ENCODE results near the gene IL23R. TPM values are rescaled to one million over a fixed set of nuclear protein-coding genes. Genes with fewer than 3 reads are reported as not detected.

The IL23R gene
- polyA plus RNA-seq, 4 donors, result 0.08 to 0.09 TPM; not detected in 2

DNA sequence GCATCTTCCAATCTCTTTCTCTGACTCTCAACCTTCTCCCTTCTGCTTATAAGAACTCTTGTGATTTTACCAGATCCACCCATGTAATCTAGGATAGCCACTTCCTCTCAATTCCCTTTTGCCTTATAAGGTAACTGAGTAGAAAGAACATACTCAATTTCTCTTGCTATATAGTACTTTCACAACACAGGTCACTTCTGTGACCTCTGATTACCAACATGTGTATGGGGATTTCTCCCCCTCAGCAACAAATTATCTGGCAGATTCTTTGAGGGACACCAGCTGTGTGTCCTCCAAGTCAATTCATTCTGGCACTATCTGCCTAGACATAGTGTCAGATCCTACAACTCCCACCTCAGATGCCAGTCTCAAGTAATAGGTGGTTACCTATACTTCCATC, 62.5 kb downstream of the IL23R start:
- no peak for DNase-seq (ENCODE audit: low read depth in 4 of 4, low spot score in 2 of 4)

DNA sequence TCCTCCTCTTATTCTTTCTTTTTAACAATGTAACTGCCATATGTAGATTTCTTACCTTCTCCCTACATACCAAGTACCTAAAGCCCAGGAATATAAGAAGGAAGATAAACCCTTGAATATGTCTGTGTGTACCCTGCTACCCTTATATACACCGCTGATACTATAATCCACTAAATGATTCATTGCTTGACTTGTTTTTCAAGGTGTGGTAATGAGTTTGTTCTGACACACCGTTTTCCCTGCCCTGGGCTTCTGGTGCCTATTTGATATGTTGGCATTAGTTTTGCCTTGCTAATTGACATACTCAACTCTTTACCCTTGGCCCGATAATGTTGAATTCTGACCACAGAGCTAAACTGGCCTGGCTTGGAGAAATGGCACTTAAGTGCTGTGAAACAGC, 64.3 kb downstream of the IL23R start:
- DNase-seq (ENCODE audit: low read depth in 4 of 4, low spot score in 2 of 4), result no peak

DNA sequence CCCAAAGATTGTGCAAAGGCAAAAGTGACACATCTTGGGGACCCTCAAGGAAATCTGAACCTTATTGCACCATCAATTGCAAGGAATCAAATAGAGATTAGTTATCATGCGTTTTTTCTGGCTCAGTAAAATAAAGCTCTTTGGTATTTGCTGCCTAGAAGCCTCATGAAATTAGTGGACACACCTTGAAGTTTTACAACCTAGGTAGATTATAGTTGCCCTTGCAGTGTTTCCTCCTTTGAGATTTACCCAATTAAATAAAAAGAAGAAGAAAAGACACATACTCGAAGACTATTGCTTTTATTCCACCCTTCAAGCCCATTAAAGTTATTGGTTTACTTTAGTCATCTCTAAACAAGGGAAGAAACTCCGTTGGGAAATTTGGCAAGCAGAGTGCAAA, 70.0 kb downstream of the IL23R start:
- no peak for DNase-seq (ENCODE audit: low read depth in 4 of 4, low spot score in 2 of 4)

DNA sequence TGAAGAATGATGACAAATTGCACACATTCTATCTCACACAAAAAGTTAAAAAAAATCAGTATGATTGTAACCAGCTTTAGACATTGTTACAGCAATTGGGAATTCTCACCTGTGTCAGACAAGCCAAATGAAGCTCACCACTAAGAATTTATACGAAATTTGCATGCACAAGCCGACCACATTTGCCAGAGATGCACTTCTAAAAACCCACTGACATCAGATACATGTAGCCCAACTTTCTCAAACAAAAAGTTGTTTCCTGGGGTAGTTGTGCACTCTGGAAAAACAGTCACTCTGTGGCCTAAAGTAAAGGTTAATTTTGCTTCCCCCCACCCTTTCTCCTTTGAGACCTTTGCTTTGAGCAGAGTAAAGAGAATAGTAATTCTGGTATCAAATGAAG, 73.5 kb downstream of the IL23R start:
- DNase-seq (ENCODE audit: low read depth in 4 of 4, low spot score in 2 of 4), result no peak

DNA sequence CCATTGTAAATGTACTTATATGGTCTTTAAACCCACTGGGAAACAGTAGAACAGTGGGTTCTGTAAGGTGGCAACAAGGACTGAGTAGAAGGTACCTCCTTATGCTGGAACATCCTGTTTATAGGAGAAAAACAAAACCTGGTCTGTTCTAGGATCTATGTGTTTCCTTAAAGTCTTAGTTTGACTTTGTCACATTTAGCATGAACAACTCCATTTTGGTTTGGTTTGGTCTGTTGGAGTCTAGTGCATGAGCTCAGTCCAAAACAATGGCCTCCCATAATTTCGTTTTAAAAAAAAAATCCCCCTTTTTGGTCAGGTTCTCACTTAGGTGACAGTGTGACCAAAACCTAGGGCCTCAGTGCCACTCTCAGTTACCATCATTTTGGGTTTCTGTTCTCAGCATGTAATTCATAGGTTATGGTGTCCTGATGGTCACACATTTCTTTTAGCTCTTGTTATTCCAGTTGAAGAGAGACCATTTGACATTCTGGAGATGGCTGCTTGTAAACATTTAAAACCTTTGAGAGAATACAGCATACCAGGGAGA, 75.0 kb downstream of the IL23R start:
- DNase-seq (ENCODE audit: low read depth in 4 of 4, low spot score in 2 of 4), result no peak

DNA sequence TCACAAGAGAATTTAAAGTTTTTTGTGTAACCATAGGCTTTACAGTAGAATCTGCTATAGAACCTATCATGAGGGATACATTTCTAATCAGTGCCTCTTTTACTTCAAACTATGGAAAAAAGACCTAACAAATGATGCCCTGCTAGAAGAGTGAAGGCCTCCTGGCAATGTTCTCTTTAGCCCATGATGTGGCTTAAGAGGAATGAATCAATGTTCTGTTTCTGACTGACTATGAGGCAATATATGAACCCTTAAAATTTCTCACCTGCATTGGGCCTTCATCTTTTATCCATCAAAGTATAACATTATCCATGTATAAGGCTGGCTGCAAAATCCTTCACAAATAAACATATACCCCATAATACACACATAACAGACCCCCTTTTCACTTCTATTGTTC, 75.8 kb downstream of the IL23R start:
- no peak for DNase-seq (ENCODE audit: low read depth in 4 of 4, low spot score in 2 of 4)

DNA sequence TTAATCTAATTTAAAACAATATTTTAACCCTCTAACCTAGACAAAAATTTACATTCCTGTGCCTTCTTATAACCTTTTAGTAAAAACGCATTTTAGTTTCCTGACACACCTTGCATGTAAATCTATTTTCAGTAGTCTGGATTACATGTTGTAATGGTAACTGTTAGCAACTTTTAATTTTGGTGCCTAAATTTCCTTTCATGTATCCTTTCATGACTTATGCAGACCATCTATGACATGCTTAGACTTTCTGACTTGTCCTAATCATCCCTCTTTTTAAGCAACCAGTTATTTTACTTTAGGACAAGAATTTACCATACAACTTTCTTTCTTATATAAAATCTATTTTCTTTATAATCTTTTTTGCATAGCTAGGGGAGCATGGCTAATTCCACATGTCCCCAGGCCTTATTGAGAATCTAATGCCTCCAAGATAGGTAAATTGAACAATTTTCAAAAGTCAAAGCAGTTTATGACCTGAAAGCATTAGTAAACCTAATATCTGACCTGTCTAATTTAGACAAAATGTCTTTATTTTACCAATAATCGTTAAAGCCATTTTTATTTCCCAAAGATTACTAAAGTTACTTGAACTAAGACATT, 83.9 kb downstream of the IL23R start:
- DNase-seq (ENCODE audit: low read depth in 4 of 4, low spot score in 2 of 4), result no peak

DNA sequence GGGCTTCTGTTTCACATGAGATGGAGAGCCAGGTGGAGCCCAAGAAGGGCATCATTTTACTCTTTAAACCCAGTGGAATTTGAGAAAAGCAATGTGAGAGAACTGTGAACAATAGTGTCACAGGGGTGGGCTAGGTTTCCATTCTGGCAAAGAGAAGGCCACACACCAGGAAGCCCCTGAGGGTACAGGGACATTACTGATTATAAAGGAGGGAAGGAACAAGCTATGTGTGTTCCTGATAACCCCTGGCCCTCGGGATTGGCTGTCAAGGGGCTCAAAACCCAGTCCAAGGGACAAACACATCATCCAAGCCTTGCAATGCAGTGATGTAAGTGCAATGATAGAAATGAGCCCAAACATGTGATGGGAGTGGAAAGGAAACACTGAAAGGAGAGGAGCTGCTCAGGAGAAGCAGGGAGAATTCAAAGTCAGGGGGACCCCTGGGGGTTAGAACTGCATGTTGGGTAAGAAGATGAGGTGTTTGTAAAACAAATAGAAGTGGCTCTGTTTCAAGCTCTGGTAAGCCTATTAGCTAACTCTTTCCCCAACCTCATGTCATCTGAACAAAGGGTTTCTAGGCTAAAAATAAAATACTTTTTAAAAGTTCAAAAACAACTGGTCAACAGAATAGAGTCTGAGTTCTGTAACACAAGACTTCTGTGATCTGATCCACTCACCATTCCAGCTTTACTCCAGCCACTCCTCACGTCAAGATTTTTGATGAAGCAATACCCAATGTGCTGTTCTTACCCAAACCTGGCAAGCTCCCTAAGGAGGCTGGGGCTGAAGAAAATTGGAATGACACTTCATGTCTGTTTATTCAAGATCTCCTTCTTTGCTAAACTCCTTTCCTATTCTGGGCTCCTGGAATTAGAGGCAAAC, 90.3 kb downstream of the IL23R start:
- DNase-seq (ENCODE audit: low read depth in 4 of 4, low spot score in 2 of 4), result no peak

DNA sequence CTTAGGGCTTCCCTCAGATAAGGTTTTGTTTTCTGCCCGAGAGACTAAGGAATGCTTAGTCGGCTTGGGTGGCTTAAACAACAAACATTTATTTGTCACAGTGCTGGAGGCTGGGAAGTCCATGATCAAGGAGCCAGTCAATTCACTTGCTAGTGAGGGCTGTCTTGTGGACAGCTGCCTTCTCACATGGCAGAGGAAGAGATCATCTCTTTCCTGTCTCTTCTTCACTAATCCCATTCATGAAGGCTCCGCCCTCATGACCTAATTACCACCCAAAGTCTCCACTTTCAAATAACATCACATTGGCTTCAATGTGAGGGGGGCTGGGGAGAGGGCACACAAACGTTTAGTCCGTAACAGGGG, 90.9 kb downstream of the IL23R start:
- no peak for DNase-seq (ENCODE audit: low read depth in 4 of 4, low spot score in 2 of 4)

DNA sequence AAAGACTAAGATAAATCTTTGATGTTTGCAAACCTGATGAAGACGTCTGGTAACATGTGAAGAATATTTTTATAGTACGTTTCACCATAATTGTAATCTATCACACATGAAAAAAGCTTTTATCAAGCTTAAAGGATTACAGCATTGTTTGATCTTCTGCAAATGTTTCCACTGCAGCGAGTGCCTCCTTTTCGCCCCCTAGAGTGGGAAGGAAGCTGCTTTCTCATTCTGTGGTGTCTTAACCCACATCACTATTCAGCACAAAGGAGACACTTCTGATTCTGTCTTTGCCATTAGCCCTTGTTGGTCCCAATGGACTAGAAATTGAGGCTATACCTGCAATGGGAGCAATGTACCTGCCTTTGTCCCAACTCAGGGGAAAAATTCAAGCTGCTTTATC, 95.4 kb downstream of the IL23R start:
- no peak for DNase-seq (ENCODE audit: low read depth in 4 of 4, low spot score in 2 of 4)

DNA sequence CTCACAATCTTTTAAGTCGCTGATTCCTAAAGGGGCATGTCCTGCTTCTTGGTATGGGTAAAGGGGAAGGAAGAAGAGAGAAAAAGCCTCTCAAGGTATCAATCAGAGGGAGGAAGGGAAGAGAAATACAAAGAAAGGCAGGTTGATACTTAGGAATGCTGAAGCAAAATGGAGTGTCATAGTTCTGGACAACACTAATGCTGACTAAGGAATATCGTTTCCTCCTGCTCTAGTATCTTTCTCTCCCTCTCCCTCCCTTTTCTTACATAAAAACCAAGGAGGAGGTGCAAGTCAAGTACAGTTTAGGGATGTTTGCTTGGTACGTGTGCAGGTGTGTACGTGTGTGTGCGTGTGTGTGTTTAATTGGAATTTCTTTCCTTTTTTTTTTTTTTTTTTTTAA, 96.5 kb downstream of the IL23R start:
- no peak for DNase-seq (ENCODE audit: low read depth in 4 of 4, low spot score in 2 of 4)

DNA sequence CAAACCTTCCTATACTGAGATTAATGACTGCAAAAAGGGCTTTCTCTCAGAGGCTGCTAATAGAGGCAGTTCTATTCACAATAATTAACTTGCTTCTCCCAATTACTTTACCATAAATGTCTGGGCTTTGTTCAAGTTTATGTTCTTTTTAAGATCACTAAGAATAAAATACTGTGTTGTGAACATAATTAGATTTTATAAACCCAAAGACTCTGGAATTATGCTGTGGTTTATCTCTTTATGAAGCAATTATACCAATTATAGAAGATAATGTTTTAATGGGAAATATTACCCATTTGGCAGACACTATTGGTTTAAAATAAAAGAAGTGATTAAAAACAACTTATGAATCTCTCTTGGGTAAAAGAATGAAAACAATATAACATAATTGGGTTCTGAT, 97.9 kb downstream of the IL23R start:
- no peak for DNase-seq (ENCODE audit: low read depth in 4 of 4, low spot score in 2 of 4)

DNA sequence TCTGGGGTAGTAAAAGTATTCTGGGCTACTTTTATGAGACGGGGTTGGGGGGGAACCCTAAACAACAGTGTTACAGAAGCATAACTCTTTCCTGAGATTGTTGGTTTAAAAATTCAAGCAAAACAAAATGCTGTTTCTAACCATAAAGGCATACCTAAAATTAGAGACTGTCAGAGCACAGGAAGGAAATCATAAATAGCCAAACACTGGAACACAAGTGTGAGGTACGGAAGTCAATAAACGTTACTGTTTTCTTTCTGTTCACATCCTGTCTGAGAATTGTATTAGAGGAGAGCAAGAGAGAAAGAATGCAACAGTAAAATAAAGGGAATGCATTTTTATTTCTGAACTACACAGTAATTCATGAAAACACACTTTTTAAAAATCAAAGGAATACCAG, 98.6 kb downstream of the IL23R start:
- no peak for DNase-seq (ENCODE audit: low read depth in 4 of 4, low spot score in 2 of 4)

DNA sequence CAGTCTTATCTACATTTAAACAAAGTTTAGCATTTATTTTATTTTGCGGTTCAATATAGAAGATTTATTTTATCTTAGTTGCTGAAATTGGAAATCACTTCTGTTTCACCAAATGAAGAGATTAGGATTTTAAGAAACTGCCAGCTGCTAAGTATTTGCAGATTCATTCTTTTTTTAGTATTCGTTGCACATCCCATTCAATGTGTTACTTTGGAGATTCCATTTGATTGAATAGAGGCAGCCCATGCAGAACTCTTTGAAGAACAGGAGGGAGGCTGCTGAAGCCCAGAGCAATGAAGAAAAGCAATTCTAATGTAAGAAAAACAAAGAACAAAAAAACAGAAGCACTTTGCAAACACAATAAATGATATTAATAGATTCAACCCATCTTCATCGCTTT, 102.8 kb downstream of the IL23R start:
- no peak for DNase-seq (ENCODE audit: low read depth in 4 of 4, low spot score in 2 of 4)

DNA sequence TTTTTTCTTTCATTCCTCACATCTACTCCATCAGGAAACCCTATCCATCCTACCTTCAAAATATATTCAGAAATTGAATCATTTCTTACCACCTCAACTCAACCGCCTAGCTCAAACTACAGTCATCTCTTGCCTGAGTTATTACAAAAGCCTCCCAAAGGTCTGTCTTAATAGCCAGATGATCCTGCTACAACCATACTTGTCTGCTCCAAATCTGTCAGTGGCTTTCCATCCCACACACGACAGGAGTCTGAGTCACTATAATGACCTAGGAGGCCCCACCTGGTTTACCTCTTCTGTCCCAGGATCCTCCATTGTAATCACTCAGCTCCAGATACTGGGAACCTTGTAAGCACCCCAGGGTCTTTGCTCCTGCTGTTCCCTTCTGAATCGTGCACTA, 104.3 kb downstream of the IL23R start:
- DNase-seq (ENCODE audit: low read depth in 4 of 4, low spot score in 2 of 4), result no peak

DNA sequence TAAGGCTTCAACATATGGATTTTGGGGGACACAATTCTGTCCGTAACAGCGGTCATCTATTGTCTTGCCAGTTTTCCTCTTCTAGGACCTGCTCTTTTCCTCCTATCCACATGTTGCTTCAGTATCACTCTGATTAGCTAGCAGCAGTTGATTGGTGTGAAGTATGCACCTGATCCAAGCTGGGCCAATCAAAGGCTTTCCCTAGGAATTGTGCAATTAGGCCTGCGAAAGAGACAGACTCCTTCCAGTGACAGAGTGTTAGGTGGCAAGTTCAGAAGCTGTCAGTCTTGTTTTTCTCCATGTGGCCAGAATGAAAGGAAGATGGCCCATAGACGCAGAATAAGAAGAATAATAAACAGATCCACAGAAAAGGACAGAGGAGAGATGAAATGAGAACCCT, 107.3 kb downstream of the IL23R start:
- no peak for DNase-seq (ENCODE audit: low read depth in 4 of 4, low spot score in 2 of 4)

DNA sequence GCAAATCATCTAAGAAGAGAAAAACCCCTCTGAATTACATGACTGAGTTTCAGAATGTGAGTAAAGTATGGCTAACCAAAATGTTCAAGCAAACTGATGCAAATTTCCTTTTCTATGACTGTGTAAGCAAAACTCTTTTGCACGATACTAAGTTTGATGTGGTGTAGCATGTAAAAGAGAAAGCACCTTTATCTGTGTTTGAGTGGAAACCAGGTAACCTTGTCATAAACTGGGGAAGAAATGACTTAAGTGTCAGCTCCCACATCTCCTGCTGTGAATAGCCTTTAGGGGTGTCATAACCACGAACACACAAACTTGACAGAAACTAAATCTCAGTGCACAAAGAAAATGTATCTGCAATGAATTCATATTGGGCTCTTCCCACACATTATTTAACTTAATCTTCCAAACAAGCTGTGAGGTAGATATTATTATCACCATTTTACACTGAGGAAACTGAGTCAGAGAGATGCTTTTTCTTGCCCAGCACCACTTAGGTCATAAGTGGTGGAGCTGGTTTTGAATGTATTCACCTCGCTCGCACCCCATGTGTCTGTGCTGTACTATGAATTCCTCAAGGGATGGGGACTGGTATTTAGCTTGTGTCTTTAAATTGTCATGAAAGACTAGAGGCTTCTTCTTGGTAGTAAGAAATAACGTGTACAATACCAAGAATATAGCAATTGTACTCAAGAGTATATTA, 108.5 kb downstream of the IL23R start:
- no peak for DNase-seq (ENCODE audit: low read depth in 4 of 4, low spot score in 2 of 4)

DNA sequence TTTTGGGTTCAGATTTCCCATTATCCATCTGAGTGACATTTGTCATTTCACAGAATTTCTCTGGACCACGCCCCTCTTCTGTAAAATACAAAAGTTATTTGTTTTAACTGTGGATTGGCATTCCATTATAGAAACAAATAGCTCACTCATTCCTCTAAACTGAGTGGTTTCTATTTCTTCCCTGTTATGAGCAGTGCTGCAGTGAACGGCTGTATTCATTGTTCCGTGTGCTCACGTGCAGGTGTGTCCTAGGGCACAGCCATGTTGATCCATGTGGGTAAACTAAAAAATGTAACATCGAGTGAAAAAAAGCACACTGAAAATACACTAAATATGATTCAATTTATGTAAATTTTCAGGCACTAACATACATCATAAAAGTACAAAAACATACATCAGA, 114.4 kb downstream of the IL23R start:
- DNase-seq (ENCODE audit: low read depth in 4 of 4, low spot score in 2 of 4), result no peak

DNA sequence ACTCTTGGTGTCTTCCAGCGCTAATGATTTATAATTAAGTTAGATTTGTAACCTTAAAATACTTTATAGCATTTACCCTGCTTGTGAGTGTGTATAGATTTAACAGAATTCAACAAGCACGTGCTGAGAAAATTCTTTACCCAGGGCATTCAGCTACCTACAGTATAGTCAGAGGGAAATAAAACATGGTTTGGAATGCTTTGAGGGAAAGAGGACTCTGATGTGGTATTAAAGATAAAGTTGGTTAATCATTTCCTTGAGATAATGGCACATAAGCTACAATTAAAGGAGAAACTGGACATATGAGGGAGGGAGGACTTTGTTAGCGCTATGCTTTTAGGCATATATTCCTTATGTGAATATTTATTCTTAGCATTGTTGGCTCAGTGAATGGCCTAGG, 115.0 kb downstream of the IL23R start:
- DNase-seq (ENCODE audit: low read depth in 4 of 4, low spot score in 2 of 4), result no peak

DNA sequence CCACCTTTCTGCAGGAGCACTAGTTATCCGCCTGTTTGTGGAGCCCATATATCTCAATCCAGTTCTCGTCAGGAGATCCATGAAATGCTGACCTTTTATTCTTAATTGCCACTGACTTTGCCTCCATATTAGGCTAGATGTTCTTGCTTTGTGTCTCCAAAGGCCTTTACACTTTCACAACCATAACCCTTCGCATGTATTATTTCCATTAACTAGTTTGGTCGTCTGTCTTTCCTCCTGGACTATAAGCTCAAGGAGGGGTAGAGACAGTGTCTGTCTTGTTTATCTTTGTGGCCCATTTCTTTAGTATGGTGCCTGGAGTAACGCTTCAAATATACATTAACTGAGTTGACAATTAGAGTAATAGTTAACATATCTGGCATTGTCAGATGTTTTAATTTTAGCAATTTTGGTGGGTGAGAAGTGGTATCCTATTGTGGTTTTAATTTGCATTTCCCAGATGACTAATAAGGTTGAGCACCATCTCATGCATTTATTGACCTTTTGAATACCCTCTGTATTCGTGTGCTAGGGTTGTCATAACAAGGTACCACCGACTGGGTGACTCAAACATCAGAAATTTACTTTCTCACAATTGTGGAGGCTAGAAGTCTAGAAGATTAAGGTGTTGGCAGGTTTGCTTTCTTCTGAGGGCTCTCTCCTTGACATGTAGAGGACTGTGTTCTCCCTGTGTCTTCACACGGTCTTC, 119.7 kb downstream of the IL23R start:
- DNase-seq (ENCODE audit: low read depth in 4 of 4, low spot score in 2 of 4), result no peak

DNA sequence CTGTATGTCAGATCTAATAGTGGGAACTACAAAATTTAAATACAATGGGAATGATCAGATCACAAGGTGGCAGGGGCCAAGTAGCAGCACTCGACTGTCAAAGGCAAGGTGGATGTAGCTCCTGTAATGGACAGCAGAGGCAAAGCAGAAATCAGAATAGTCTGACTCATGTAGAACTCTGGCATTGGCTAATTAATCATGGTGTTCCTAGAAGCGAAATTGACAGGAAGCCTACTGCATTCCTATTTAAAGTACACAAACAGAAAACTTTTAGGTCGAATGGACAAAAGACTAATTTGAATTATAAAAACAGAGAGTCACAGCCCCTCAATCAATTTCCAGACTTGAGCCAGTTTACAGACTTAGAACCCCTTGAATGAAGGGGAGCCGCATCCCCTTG, 124.0 kb downstream of the IL23R start:
- DNase-seq (ENCODE audit: low read depth in 4 of 4, low spot score in 2 of 4), result no peak

Measured in left renal cortex interstitium (tissue), 4 donors.